Measurements from ENCODE around the gene LAPTM5. TPM values are rescaled to one million over a fixed set of nuclear protein-coding genes. Genes with fewer than 3 reads are reported as not detected.
A peak's percentile ranks its signal among the peaks of the same experiment; 100 is the strongest.

The LAPTM5 gene
- total RNA-seq, 2 experiments from 2014 or later = 474 to 485 TPM

DNA sequence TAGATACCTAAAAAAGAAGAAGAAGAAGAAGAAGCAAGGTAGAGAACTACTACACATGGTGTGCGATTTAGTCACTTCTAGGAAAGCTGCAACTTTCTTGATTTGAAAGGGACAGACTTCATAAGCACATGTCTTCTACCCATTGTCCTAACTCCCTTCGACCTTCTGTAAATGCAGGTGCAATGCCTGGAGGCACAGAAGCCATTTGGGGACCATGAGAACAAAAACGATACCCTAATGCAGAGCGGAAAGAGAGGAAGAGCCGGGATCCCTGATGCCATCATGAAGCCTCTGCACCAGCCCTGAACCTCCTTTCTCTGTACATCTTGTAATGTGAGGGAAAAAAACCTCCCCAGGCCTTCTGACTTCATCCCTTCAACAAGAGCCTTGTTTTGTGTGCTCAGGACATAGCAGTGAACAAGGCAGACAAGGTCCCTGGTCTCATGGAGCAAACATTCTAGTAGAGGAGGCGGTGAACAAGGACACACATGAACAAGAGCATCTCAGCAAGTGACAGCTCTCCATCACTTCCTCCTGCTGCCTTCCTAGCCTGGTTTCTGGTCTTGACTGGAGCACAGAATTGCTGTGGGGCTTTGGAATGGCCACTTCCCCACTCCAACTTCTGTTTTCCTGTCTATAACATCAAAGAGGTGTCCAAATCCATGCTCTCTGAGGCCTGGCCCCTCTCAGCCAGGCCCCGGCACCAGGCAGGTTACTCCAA, 5.5 kb upstream of the LAPTM5 start:
- no peaks in the 10 kb centered on the region for H3K9me3 Mint-ChIP-seq
- H3K27me3 Mint-ChIP-seq = no peaks in the 10 kb centered on the region
- H3K36me3 Mint-ChIP-seq = no peaks in the 10 kb centered on the region
- H3K4me3 Mint-ChIP-seq = no peak overlapping the region
- ATAC-seq (ENCODE audit: low read depth) = no peak
- H3K27ac Mint-ChIP-seq = peak overlapping the region; percentile 30
- no peak for DNase-seq
- POLR2A ChIA-PET = interaction anchor here (2.8 to 11.5 kb wide), 2 partner anchors 17 to 45 kb away, joined by 11 to 284 read pairs; no protein-coding TSS in a partner anchor
- peaks cover 49% of the 10 kb centered on the region for H3K4me1 Mint-ChIP-seq

DNA sequence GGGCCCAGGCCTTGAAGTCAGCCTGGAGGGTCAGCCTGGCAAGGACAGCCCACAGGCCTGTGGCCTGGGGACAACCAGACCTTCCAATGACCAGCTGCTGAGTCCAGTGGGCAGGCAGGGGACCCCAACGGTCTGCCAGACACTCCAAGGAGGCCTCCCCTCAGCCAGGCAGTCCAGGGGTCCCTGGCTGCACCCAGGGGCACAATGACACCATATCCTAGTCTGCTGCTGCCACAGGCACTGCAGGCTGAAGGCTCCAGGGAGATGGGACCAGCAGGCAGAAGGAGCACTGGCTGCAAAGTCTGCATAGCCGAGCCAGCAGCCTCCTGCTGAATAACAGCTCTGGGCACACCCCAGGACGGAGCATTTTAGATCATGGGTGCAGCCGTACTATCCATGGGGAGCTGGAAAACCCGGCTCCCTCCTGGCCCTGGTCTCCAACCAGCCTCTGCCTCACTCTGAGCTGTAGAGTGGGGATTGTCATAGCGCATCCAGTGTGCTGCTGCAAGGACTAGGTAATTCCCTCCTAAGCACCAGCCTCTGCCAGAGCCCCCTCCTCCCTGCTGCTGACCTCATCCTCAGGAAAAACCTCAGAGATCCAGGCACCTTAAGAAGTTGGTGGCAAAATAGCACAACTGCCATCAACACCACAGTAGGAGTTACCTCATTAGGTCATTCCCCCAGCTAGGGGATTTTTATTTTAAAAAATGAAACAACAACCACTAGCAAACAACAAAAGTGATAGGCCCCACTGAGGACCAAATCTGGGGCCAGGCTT, 4.8 kb upstream of the LAPTM5 start:
- H3K27ac Mint-ChIP-seq = no peak overlapping the region
- no peaks in the 10 kb centered on the region for H3K27me3 Mint-ChIP-seq
- H3K9me3 Mint-ChIP-seq = no peaks in the 10 kb centered on the region
- DNase-seq = no peak
- H3K4me1 Mint-ChIP-seq = peaks cover 52% of the 10 kb centered on the region
- POLR2A ChIA-PET = interaction anchor here (2.8 to 11.5 kb wide), 2 partner anchors 17 to 44 kb away, joined by 11 to 284 read pairs; no protein-coding TSS in a partner anchor
- H3K4me3 Mint-ChIP-seq = no peak overlapping the region
- peaks cover under 1% of the 10 kb centered on the region for H3K36me3 Mint-ChIP-seq
- no peak for ATAC-seq (ENCODE audit: low read depth)

DNA sequence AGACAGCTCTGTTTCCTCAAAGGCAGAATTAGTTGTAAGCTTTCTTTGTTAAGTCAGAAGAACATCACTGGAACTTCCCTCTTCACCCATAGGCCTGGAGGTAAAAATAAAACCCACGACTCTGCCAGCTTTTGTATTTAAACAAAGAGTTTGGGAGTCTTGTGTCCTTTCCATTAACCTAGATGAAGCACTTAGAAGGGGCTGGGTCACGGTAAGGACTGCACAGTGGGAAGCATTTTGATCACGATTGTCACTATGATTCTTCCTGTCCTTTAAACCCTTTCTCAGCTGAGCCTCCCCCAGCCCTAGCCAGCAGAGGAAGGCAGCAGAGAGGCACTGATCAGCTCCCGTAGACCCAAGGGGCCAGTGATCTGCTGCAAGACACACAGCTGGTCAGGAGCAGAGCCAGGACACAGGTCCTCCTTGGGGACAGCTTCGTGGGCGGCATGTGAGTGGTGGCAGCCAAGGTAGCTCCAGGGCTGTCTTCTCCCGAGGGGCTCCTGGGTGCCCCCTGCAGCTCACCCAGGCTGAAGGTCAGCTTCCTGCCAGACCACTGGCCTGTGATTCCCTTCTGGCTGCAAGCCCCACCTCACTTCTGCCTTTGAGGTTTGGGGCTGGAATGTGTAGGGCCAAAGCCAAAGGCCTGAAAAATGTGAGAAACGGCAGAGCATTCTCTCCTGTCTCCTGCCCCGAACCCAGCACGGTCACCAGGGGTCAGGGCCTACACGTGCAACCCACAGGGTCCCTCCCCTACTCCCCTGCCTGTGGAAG, 4.0 kb upstream of the LAPTM5 start:
- Mint-ChIP-seq H3K4me1 (peaks cover 52% of the 10 kb centered on the region), H3K36me3 (peaks cover 3% of the 10 kb centered on the region), H3K4me3 (peak overlapping the region; percentile 77), H3K9me3 (no peaks in the 10 kb centered on the region), H3K27ac (peak overlapping the region; percentile 58), H3K27me3 (no peaks in the 10 kb centered on the region)
- ATAC-seq (ENCODE audit: low read depth) (no peak), DNase-seq (no peak)
- POLR2A ChIA-PET = interaction anchor here (0.7 to 11.5 kb wide), 4 partner anchors 16 to 43 kb away, joined by 3 to 284 read pairs (median 7); no protein-coding TSS in a partner anchor

DNA sequence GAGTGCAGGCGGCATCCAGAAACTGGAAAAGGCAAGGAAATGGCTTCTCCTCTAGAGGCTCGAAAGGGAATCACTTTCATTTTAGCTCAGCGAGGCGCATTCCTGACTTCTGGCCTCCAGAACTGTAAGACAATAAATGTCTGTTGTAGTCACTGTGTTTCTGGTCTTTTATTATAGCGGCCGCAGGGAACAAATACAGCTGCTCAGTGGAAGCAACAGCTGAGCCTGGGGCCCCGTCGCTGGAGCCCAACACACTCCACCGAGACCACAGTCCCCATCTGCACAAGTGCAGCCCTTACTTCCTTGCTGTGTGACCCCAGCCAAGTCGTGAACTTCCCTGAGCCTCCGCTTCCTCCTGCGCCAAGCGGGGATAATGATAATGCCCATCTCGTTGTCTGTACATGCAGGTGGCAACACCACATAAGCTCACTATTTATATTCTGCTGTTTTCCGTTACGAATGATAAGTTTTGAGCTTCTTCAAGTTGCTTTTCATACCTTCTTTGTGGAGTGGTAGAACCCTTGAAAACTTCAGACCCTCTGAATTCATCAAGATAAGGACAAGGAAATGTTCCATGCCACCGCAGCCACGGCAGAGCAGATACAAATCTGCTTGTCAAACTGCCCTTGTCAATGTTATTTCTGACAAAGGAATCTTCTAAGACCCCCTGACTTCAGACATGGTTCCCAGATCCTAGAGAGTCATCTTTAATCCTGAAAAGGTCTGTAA, 3.2 kb upstream of the LAPTM5 start:
- Mint-ChIP-seq H3K9me3 (no peaks in the 10 kb centered on the region), H3K27ac (peak overlapping the region; percentile 86), H3K4me1 (peaks cover 48% of the 10 kb centered on the region), H3K36me3 (peaks cover 6% of the 10 kb centered on the region), H3K4me3 (peak overlapping the region; percentile 77), H3K27me3 (no peaks in the 10 kb centered on the region)
- POLR2A ChIA-PET = interaction anchor here (0.7 to 11.5 kb wide), 4 partner anchors 15 to 42 kb away, joined by 3 to 284 read pairs (median 7); no protein-coding TSS in a partner anchor
- ATAC-seq (ENCODE audit: low read depth) (no peak), DNase-seq (no peak)

DNA sequence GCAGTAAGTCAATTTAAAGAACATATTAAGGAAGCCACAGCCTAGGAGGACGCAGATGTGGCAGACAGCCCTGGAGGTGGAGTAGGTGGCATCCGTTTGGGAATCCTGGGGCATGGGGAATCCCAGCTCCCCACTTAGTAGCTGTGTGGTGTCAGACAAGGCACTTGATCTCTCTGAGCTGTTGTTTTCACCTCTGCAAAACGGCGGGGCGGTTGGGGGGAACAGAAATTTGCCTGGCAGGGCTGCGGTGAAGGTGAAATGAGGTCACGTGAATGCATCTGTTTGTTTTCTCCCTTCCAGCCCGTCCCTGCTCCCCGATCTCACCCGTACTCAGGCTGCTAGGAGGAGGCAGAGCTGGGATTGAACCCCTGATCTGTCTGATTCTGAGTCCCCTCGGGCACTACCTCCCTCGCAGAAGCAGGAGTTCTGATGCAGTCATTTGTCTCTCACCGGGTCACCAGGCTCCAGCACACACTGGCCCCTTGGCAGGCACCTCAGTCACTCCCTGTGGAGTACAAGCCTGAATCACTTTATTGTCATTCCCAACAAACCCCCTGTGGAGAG, 2.2 kb upstream of the LAPTM5 start:
- DNase-seq = peak; percentile 65
- Mint-ChIP-seq H3K27ac (peak overlapping the region; percentile 86), H3K9me3 (no peaks in the 10 kb centered on the region), H3K36me3 (peaks cover 14% of the 10 kb centered on the region), H3K4me1 (peaks cover 55% of the 10 kb centered on the region), H3K27me3 (no peaks in the 10 kb centered on the region), H3K4me3 (peak overlapping the region; percentile 77)
- peak; percentile 5 for ATAC-seq (ENCODE audit: low read depth)
- POLR2A ChIA-PET = interaction anchor here (11.5 kb wide), 1 partner anchor 14 kb away, joined by 284 read pairs; no protein-coding TSS in a partner anchor

DNA sequence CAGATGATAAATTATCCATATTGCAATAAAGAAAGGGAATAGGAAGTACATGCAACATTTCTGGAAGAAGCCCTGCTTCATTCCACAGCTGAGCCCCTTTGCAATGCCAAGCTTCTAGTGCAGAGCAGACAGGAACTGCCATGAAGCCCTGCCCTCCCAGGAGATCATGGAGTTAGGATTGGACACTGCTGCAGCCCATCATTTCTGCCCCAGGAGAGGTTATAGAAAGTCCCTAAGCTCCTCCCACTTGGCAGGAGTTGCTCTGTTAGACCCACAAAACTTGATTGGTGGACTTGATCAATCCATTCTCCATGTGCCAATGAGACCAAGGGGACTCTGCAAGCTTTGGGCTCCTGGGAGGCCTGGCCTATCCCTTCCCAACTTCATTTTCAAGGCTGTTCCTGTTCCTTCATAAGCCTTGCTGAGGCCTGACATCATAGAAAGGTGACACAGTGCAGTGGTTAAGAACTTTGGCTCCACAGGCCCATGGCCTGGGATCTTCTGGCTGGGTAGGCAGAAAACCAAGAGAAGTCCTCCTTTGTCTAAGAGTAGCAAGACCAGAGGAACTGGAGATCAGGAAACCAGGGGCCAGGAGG, 1.3 kb upstream of the LAPTM5 start:
- peaks cover 62% of the 10 kb centered on the region for H3K4me1 Mint-ChIP-seq
- no peaks in the 10 kb centered on the region for H3K9me3 Mint-ChIP-seq
- DNase-seq (no peak), ATAC-seq (ENCODE audit: low read depth) (no peak)
- POLR2A ChIA-PET = interaction anchor here (0.9 to 11.5 kb wide), 3 partner anchors 13 to 40 kb away, joined by 5 to 284 read pairs (median 8); no protein-coding TSS in a partner anchor
- no peaks in the 10 kb centered on the region for H3K27me3 Mint-ChIP-seq
- H3K4me3 Mint-ChIP-seq = peak overlapping the region; percentile 99
- H3K27ac Mint-ChIP-seq = peak overlapping the region; percentile 99
- peaks cover 16% of the 10 kb centered on the region for H3K36me3 Mint-ChIP-seq

DNA sequence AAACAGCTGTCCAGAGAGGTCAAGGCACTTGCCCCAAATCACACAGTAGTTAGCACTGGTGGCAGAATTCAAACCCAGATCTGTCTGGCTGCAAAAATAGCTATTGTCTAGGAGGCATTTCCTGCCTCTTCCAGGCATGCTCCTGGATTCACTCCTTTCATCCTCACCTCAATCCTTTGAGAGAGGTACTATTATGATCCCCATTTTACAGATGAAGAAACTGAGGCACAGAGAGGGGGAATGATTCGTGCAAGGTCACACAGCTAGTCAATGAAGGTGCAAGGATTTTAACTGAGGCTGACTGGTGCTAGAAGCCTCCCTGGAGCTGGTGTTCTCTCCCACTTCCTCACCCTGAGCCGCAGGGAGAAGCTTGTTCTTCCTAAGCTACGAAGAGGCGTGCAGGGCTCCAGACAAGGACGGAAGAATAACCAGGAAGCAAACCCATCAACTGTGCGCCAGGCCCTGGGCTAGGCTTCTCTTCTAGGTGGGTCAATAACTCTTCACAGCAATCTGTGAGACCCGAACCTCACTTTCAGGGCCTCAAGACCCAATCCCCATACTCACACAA, 631 bp upstream of the LAPTM5 start:
- Mint-ChIP-seq H3K27ac (peak overlapping the region; percentile 99), H3K4me3 (peak overlapping the region; percentile 99), H3K27me3 (no peaks in the 10 kb centered on the region), H3K36me3 (peaks cover 16% of the 10 kb centered on the region), H3K9me3 (no peaks in the 10 kb centered on the region), H3K4me1 (peaks cover 69% of the 10 kb centered on the region)
- POLR2A ChIA-PET = interaction anchor here (0.9 to 11.5 kb wide), 4 partner anchors 12 to 39 kb away, joined by 3 to 284 read pairs (median 6); no protein-coding TSS in a partner anchor
- DNase-seq (no peak), ATAC-seq (ENCODE audit: low read depth) (no peak)

DNA sequence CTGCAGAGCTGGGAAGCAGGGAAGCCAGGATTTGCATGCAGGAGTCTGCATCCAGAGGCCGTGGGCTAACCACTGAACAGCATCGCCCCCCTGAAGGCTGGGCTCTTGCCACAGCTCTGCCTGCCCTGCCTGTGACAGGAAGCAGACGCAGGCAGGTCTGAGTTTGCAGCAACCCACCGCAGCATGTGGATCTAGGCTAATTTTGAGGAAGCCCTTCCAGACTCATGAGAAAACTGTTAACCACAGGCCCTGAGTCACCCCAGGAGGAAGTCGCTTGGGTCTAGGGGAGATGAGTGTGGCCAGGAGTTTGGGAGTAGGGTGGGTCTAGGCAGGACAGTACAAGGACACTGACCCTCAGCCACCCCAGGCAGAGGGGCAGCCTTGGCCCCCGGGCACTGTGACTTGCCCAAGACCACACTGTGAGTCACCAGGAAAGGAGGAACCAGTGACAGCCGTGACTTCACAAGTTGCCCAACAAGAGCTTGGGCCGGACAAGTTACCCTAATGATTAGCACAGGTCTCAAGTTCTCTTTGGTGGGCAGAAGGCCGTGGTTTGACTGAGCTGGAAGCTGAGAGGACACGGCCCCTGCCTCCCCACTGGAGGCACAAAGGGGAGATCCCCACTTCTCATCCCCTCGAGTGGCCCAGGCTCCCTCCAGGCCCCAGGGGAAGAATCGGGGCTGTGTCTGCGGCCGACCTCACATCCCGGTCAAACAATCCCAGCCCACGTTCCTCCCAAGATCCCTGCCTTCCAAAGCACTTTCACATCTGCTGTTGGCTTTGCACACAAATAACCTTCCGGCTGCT, 826 bp downstream of the LAPTM5 start:
- POLR2A ChIA-PET = interaction anchor here (0.6 to 11.5 kb wide), 8 partner anchors 11 to 1494 kb away, joined by 3 to 284 read pairs (median 4); partner anchors contain the start of gene LCK
- H3K4me1 Mint-ChIP-seq = peaks cover 74% of the 10 kb centered on the region
- peak overlapping the region; percentile 99 for H3K4me3 Mint-ChIP-seq
- H3K9me3 Mint-ChIP-seq = no peaks in the 10 kb centered on the region
- H3K36me3 Mint-ChIP-seq = peaks cover 20% of the 10 kb centered on the region
- DNase-seq (peak; percentile 67), ATAC-seq (ENCODE audit: low read depth) (peak; percentile 61)
- H3K27me3 Mint-ChIP-seq = no peaks in the 10 kb centered on the region
- H3K27ac Mint-ChIP-seq = peak overlapping the region; percentile 99

DNA sequence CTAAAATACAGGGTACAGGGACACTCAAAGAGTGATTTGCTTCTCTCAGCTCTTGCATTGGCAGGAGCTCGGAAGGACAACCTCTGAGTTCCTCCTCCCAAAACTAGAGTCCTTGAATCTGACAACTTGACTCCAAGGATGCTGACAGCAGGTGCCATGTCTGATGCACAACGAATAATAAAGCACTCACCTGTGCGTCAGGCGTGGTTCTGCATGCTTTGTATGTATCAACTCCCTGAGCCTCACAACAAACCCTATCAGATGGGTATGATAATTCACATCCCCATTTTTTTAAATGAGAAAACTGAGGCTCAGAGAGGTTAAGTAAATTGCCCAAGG, 1.4 kb downstream of the LAPTM5 start:
- Mint-ChIP-seq H3K36me3 (peaks cover 20% of the 10 kb centered on the region), H3K27ac (peak overlapping the region; percentile 99), H3K4me1 (peaks cover 74% of the 10 kb centered on the region), H3K9me3 (no peaks in the 10 kb centered on the region), H3K4me3 (peak overlapping the region; percentile 99), H3K27me3 (no peaks in the 10 kb centered on the region)
- DNase-seq = no peak
- POLR2A ChIA-PET = interaction anchor here (0.6 to 11.5 kb wide), 3 partner anchors 10 to 1495 kb away, joined by 3 to 284 read pairs (median 4); partner anchors contain the start of gene LCK
- peak; percentile 3 for ATAC-seq (ENCODE audit: low read depth)

DNA sequence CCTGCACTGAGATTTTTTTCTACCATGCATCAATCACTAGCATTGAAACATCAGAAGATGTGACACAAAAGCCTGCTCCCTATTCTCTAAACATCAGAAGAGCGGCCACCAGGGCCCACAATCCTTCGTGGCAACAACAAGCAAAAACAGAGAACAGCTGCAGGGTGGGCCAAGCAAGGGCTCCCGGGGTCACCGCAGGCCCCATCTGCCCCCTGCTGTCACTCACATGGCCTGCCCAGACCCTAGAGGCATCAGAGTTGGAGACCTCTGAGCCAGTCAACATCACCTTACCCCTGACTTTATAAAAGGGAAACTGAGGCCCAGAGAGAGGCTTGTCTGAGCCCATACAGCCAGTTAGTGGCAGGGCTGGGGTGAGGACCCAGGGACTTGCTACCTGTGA, 1.8 kb downstream of the LAPTM5 start:
- peaks cover 20% of the 10 kb centered on the region for H3K36me3 Mint-ChIP-seq

DNA sequence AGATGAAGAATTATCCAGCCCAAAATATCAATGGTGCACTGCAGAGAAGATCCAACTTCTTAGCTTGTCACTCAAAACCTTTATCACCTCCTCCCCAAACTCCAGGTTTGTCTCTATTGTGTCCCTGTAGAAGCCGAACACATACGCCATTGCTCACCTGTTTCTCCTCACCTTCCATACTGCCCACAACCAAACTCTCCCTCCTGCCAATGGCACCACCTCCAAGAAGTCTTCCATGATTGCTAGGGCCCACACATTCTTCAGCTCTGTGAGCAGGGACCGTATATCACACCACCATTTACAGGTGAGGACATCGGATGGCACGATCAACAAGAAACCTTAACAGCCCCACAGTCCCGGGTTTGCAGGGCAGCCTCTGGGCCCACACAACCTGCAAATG, 2.2 kb downstream of the LAPTM5 start:
- Mint-ChIP-seq H3K4me1 (peaks cover 75% of the 10 kb centered on the region), H3K27ac (peak overlapping the region; percentile 99), H3K9me3 (no peaks in the 10 kb centered on the region), H3K36me3 (peaks cover 20% of the 10 kb centered on the region), H3K27me3 (no peaks in the 10 kb centered on the region), H3K4me3 (peak overlapping the region; percentile 99)
- ATAC-seq (ENCODE audit: low read depth) = no peak
- POLR2A ChIA-PET = interaction anchor here (0.8 to 11.5 kb wide), 3 partner anchors 10 to 37 kb away, joined by 4 to 284 read pairs (median 5); no protein-coding TSS in a partner anchor
- no peak for DNase-seq

More for the DNA sequence above, 1.8 kb downstream of the LAPTM5 start:
- Mint-ChIP-seq H3K27me3 (no peaks in the 10 kb centered on the region), H3K4me1 (peaks cover 74% of the 10 kb centered on the region), H3K9me3 (no peaks in the 10 kb centered on the region), H3K4me3 (peak overlapping the region; percentile 99), H3K27ac (peak overlapping the region; percentile 99)
- no peak for DNase-seq
- POLR2A ChIA-PET = interaction anchor here (0.8 to 11.5 kb wide), 3 partner anchors 10 to 37 kb away, joined by 4 to 284 read pairs (median 5); no protein-coding TSS in a partner anchor
- no peak for ATAC-seq (ENCODE audit: low read depth)
